ENCODE data around the gene ACOT7. TPM values are rescaled to one million over a fixed set of nuclear protein-coding genes. Genes with fewer than 3 reads are reported as not detected.

Gene ACOT7
- polyA plus RNA-seq, 1 donor: 13.4 TPM

DNA sequence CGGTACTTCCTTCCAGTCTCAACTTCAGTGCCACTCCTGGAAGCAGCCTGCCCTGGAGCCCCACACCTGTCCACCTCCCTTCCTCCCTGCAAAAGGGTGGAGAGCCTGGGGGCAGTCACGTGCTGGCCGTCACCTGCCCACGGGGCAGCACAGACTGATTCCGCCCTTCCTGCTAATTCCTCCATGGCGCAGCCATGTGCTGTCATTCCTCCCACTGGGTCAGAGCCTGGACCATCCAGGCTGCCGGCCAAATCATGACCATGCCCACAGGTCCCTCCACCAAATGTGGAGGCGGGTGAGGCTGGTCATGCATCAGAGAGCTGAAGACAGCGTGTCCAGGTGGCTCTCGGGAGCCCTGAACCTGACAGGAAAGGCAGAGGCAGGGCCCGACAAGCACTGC, 108.2 kb downstream of the ACOT7 start:
- DNase-seq (ENCODE audit: low read depth): no peak

DNA sequence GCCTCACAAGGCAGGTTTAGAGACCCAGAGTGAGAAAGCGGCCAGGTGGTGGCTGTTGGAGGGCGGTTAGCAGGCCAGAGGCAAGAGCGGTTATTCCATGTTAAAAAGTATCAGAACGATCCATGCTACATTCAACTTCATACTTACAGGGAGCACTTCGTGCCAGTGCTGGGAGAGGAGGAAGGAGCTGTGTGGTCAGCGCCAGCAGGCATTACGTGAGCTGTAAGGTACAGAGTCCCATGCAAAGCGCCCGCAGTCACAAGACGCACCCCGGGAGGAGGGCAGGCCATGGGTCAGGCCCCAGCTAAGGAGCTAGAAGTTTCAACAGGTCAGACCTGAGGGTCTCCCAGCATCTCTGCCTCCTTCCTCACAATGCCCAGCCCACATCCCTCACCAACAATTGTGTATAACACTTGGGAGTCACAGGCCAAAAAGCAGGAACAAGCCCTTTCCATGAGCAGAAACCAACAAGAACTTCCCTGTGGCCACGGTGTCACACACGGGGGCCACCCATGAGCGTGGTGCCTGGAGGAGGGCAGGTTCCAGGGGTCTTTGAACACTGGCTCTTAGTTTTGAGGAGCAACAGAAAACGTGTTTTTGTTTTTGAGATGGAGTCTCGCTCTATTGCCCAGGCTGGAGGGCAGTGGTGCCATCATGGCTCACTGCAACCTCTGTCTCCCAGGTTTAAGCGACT, 110.8 kb downstream of the ACOT7 start:
- DNase-seq (ENCODE audit: low read depth): no peak

DNA sequence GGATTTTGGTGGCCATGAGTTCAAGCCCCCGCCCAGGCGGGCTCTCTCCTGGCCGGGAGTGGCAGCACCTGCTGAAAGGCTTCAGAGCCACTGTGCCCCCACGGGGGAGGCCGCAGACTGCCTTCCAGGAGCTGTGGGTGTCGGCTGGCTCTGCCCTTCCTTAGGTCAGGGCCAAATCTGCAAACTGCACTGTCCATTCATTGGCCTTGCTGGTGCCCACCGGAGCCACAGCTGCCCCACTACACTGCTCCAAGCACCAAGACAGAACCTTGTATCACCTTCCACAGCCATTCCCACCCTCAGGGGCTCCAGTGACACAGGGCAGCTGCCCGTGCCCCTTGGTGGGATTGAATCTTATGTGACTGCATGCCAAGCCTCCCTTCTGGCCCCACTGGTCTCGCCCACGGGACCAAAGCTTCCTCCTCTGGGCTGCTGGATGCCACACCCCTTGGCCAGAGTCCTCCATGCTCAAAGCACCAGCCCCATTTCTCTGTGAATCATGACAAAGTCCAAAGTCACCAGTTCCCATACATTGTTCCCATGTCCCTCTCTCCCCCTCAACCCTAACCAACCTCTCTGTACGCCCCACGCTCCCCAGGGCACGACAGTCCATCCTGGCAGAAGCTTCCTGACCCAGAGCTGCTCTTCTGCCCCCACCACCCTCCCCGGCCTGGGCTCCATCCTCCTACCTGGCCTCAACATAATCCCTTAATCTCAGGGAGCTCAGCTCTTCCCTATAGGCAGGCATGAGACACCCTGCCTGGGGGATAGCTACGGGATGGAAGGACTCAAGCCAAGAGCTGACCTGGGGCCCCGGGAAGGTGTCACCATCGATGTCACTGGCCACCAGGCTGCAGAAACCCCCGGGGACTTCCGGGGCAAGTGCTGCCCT, 111.8 kb downstream of the ACOT7 start:
- no peak for DNase-seq (ENCODE audit: low read depth)

GRCh38 chr1:6280761-6281451, 112.7 kb downstream of the ACOT7 start:
- no peak for DNase-seq (ENCODE audit: low read depth)

GRCh38 chr1:6279613-6280383, 113.8 kb downstream of the ACOT7 start:
- DNase-seq (ENCODE audit: low read depth): no peak

DNA sequence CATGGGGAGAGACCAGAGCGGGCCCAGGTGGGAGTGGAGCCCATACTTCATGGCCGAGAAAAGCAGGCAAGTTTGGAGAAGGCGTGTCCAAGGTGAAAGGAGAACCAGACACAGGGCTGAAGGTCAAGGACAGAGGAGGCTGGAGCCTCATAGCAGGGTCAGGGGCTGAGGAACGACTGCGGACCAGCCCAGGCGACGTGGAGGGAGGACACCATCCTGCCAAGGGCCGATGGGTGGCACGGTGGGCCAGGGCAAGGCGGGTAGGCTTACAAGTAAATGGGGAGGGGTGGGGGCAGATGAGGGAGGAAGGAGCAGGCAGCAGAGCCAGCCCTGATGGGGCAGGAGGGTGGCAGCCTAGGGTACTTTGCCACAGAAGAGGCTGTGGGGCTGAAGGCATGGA, 114.5 kb downstream of the ACOT7 start:
- DNase-seq (ENCODE audit: low read depth): no peak

DNA sequence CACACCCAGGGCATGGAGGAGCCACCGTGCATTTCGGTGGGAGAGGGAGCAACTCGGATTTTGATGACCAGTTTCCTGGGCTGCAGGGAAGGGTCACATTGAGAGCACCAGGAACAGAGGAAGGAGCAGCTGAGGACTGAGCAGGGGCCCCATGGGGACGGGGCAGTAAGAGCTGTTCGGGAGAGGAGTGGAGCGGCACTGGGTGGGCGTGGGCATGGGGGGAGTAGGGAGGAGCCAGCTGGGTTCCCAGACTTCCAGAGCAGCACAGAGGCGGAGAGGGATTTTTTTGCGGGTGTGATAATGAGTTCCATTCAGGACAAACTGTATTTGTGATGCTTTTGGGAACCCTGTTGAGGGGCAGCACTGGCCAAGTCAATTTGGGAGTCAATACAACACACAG, 115.3 kb downstream of the ACOT7 start:
- DNase-seq (ENCODE audit: low read depth): no peak

DNA sequence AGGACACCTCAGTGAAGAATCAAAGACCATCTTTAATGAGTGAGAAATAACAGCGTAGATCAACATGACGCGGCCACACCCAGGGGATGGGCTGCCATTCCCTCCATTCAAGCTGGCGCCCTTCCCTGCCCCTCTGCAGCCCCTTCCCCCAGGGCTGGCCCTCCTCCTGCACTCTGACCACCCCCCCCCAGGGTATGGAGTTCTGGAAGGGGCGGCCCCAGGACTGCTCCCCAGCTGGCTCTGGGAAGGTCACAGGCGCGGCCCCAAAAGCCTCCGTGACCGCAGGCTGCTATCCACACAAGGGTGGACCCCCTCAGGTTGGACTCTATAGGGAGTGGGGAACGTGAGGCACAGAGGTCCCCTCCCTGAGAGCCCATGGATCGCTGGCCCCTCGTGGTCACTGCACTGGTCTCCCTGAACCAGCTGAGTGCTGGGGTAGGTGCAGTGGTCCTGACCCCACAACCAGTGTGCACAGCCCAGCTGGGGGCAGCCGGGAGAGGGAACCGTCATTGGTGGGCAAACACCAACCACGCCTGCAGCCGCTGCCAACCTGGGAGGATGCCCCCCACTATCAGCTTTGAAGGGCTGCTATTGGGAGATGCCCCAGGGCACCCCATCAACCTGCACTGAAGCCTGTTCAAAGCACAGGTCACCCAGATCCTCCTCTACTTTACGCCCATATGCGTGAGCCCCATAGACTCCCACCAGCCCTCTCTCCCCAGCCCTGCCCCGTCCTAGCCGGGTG, 116.6 kb downstream of the ACOT7 start:
- no peak for DNase-seq (ENCODE audit: low read depth)

GRCh38 chr1:6275826-6276782, 117.5 kb downstream of the ACOT7 start:
- DNase-seq (ENCODE audit: low read depth): peak; percentile 80

DNA sequence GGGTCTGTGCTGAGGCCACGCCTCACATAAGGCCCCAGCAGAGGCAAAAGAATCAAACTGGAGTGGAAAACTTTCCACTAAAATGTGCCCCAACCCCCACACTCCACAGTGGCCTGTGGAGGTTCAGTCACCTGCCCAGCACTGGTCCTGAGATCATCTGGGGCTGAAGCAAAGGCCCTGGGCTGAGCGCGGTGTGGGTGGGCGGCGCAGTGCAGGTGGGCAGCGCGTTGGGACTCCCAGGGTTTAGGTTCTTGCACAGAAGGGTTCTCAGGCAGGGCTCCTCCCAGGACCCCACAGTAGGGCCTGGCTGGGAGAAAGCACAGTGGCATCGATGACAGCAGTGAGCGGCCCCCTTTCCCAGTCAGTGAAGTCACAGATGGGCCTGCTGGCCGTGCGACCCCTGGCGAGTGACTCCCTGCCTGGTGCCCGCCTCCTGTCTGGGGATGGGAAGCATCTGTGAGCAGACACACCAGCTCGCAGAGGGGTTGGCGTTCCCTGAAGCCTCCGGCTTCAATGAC, 118.9 kb downstream of the ACOT7 start:
- no peak for DNase-seq (ENCODE audit: low read depth)

GRCh38 chr1:6274102-6274501, 119.5 kb downstream of the ACOT7 start:
- no peak for DNase-seq (ENCODE audit: low read depth)

DNA sequence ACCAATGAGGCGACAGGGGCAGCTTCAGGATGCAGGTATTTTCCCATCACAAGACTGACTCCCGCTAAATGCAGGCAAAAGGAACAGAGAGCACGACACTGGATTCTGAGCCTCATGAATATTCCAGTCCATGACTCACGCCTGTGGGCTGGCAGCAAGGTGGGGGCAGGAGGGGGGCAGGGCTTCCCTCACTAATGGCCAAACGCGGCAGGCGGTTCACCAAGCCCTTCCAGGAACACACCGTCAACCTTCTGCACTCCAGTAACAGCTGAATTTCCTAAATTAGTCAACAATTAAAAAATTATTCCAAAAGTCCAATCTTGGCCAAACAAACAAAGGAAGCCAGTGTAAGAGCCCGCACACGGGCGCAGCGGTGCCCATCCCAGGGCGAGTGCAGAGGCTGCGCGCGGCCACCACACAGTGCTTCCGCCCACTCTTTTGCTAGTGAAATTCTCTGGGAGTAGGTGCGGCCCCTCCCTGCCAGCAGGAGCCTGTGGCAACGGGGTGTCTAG, 120.1 kb downstream of the ACOT7 start:
- DNase-seq (ENCODE audit: low read depth): no peak

- no peak for DNase-seq (ENCODE audit: low read depth)
Observed at GRCh38 chr1:6272868-6273267, 120.7 kb downstream of the ACOT7 start.

- DNase-seq (ENCODE audit: low read depth): no peak
Observed at GRCh38 chr1:6272452-6272851, 121.1 kb downstream of the ACOT7 start.

- no peak for DNase-seq (ENCODE audit: low read depth)
Observed at GRCh38 chr1:6271554-6271953, 122.0 kb downstream of the ACOT7 start.

GRCh38 chr1:6271006-6271405, 122.6 kb downstream of the ACOT7 start:
- DNase-seq (ENCODE audit: low read depth): peak; percentile 61

GRCh38 chr1:6270401-6270800, 123.2 kb downstream of the ACOT7 start:
- no peak for DNase-seq (ENCODE audit: low read depth)

DNA sequence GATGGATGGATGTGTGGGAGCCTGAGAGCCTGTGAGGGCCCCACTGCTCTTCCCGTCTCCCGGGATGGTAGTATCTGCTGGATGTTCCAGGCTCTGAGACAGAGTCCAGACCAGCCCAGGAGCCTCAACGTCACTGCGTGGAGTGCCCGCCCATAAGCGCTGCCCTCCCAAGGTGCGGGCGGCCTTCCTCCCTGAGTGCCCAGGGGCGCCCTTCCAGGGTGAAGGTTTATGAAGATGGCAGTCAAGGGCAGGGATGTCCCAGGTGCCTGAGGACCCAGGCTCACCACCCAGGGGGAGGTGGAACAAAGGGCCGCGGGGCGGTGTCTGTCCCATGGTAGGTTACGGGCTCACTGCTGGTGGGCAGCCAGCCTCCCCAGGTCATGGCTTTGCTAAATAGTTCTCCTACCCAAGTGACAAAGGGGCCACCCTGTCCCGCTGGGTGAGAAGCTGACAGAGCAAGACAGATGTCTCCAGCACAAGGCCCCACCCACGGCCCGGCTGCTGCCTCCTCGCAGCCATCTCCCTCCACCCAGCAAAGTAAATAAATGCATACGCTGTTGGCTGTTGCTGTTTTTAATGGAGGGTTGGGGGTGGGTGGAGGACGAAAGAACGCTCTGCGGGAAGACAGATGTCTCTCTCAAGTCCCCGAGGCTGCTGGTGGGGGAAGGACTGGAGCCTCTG, 123.7 kb downstream of the ACOT7 start:
- no peak for DNase-seq (ENCODE audit: low read depth)

GRCh38 chr1:6269296-6269695, 124.3 kb downstream of the ACOT7 start:
- no peak for DNase-seq (ENCODE audit: low read depth)
